ENCODE results near the gene SPNS2. TPM values are rescaled to one million over a fixed set of nuclear protein-coding genes. Genes with fewer than 3 reads are reported as not detected.

Gene SPNS2
- total RNA-seq, 1 experiment from 2014 or later: 1.9 TPM

GRCh38 chr17:4479982-4480751 lies 18.5 kb upstream of the SPNS2 start:
- intact Hi-C loops (cut with micrococcal nuclease; ENCODE audit: unreplicated experiment): no loop called here
- no peaks in the 10 kb centered on the region for H3K9me3 ChIP-seq (ENCODE audit: control insufficient read depth, insufficient read depth, low read depth, low read length)
- in situ Hi-C loops (cut with HindIII; ENCODE audit: low pct_unique_long_range_greater_than_20kb, low sequenced_read_pairs): no loop called here
- ChIA-PET CTCF (no interaction called here), POLR2A (no interaction called here)
- DNase-seq (ENCODE audit: low read depth, low spot score): no peak
- no TSS peak for BruUV-seq (replicated peaks)
- peaks cover 6% of the 10 kb centered on the region for H3K4me1 ChIP-seq (ENCODE audit: control insufficient read depth, insufficient read depth, low read length)
- H3K4me3 ChIP-seq (ENCODE audit: low read depth in 2 of 2, low read length in 2 of 2): no peak overlapping the region
- no peak for ATAC-seq
- no peak for TF ChIP-seq SIN3A (IDR thresholded peaks at IDR 0.05; ENCODE audit: borderline replicate concordance, insufficient read depth, low read depth, low read length)
- TF ChIP-seq CTCF (IDR thresholded peaks at IDR 0.05): no peak
- TF ChIP-seq POLR2AphosphoS5 (IDR thresholded peaks at IDR 0.05; ENCODE audit: low read depth, low read length): no peak
- TF ChIP-seq TCF7L2 (IDR thresholded peaks at IDR 0.05; ENCODE audit: low read depth, low read length): no peak
- TF ChIP-seq, protein P1, sequence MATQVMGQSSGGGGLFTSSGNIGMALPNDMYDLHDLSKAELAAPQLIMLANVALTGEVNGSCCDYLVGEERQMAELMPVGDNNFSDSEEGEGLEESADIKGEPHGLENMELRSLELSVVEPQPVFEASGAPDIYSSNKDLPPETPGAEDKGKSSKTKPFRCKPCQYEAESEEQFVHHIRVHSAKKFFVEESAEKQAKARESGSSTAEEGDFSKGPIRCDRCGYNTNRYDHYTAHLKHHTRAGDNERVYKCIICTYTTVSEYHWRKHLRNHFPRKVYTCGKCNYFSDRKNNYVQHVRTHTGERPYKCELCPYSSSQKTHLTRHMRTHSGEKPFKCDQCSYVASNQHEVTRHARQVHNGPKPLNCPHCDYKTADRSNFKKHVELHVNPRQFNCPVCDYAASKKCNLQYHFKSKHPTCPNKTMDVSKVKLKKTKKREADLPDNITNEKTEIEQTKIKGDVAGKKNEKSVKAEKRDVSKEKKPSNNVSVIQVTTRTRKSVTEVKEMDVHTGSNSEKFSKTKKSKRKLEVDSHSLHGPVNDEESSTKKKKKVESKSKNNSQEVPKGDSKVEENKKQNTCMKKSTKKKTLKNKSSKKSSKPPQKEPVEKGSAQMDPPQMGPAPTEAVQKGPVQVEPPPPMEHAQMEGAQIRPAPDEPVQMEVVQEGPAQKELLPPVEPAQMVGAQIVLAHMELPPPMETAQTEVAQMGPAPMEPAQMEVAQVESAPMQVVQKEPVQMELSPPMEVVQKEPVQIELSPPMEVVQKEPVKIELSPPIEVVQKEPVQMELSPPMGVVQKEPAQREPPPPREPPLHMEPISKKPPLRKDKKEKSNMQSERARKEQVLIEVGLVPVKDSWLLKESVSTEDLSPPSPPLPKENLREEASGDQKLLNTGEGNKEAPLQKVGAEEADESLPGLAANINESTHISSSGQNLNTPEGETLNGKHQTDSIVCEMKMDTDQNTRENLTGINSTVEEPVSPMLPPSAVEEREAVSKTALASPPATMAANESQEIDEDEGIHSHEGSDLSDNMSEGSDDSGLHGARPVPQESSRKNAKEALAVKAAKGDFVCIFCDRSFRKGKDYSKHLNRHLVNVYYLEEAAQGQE (IDR thresholded peaks at IDR 0.05; ENCODE audit: insufficient read depth in 1 of 2, low read depth in 2 of 2, low read length in 1 of 2): no peak
- no peaks in the 10 kb centered on the region for H3K27me3 ChIP-seq (ENCODE audit: control insufficient read depth, insufficient read depth, low read length)
- H3K36me3 ChIP-seq (ENCODE audit: control insufficient read depth, insufficient read depth, low read length): no peaks in the 10 kb centered on the region
- H3K27ac ChIP-seq (ENCODE audit: low read length): no peak overlapping the region

DNA sequence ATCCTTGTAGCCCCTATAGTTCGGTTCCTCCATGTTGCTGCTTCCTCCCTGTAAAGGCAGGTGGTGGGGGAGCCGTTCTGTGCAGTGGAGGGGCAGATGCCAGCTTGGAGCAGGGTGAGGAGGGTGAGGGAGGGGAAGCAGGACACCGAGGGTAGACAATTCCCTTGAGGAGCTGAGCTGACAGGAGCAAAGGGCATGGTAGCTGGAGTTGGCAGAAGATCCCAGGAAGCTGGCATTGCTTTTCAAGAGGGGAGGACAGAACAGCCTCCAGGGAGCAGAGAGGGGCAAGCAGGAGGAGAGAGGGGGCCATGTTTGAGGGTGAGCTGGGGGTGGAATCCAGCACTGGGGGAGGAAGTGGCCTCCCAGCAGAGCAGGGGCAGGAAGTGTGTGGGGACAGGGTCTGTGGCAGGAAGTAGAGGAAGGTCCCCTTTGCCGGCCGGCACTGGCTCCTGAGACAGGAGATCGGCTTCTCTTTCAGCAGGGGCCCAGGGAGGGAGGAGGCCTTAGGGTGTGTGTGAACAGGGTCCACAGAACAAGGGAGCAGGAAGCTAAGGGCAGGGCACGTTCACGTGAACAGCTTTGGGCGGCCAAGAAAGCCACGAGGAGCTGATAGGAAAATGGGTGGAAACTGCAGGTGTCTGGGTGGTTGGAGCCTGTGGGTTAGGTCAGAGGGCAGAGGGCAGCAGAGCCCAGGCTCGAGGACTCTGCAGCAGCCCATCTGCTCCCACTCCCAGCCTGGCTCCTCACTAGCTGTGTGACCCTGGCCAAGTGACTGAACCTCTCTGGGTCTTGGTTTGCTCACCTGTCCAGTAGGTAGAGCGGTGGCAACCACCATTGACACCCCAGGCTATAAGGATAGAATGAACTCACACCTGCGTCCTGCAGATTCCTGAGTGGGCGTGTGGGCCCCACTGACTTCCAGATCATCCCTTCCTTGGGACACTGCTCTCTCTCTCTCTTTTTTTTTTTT lies 17.5 kb upstream of the SPNS2 start:
- in situ Hi-C loops (cut with HindIII; ENCODE audit: low pct_unique_long_range_greater_than_20kb, low sequenced_read_pairs): no loop called here
- ChIA-PET POLR2A (no interaction called here), CTCF (no interaction called here)
- ATAC-seq (no peak), DNase-seq (ENCODE audit: low read depth, low spot score) (no peak)
- BruUV-seq (replicated peaks): no TSS peak
- H3K27ac ChIP-seq (ENCODE audit: low read length): no peak overlapping the region
- no peaks in the 10 kb centered on the region for H3K9me3 ChIP-seq (ENCODE audit: control insufficient read depth, insufficient read depth, low read depth, low read length)
- H3K36me3 ChIP-seq (ENCODE audit: control insufficient read depth, insufficient read depth, low read length): no peaks in the 10 kb centered on the region
- intact Hi-C loops (cut with micrococcal nuclease; ENCODE audit: unreplicated experiment): no loop called here
- TF ChIP-seq CTCF (IDR thresholded peaks at IDR 0.05): no peak
- TF ChIP-seq TCF7L2 (IDR thresholded peaks at IDR 0.05; ENCODE audit: low read depth, low read length): no peak
- H3K4me3 ChIP-seq (ENCODE audit: low read depth in 2 of 2, low read length in 2 of 2): no peak overlapping the region
- no peaks in the 10 kb centered on the region for H3K27me3 ChIP-seq (ENCODE audit: control insufficient read depth, insufficient read depth, low read length)
- H3K4me1 ChIP-seq (ENCODE audit: control insufficient read depth, insufficient read depth, low read length): peaks cover 6% of the 10 kb centered on the region

Data from Panc1 (cell line).